NCI-H2196 (cell line): Measurements from ENCODE around the gene CCDC154.

ENCODE experiments used
- DNase-seq: peaks from one replicate; lab custom pipeline; 2025; ENCODE audit not compliant: unreplicated experiment; lab: John Stamatoyannopoulos, UW

CCDC154 gene

DNA sequence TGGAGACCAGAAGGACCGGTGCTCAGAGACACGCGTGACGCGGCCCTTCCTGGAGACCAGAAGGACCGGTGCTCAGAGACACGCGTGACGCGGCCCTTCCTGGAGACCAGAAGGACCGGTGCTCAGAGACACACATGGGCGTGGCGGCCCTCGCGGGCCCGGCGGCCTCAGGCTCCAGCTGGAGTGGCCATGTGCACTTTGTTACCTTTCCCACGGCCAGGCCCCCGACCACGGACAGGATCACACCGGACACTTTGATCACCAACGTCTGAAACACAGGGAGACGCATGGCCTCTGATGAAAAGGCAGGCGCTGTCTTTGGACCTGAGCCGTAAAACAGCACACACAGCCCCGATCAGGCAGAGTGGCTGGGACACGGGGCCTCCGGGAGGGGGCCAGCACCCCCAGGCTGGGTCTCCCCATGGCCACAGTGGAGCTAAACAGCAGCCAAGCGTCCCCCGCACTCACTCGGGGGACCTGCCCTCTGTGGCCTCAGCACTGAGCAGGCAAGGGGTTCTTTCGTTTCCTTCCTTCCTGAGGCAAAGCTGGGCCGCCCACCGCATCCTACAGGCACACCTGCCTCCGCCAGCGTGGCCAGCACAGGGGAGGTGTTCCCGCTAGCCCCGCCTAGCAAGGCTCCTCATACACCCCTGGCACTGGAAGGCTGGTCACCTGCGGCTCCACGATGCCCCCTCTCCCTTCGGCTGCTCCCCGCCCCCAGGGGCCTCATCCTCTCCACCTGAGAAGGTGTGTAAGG, 13.3 kb upstream of the CCDC154 start:
- no peak for DNase-seq

DNA sequence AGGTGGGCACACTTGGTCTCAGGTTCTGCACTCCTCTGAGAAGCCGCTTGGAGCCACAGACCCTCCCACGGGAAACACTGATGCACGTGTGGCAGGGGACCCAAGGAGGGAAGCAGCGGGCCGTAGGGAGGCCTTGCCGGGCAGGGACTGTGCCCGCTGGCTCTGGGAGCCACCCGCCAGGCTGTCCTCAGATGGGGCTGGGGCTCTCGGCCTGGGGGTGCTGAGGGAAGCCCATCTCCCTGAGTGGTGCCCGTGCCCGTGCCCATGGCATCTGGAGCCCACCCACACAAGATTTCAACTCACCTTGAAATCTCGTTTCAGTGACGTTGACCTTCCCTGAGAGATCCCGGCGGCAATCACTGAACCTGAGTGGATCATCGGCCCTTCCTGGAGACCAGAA, 12.6 kb upstream of the CCDC154 start:
- DNase-seq = no peak

DNA sequence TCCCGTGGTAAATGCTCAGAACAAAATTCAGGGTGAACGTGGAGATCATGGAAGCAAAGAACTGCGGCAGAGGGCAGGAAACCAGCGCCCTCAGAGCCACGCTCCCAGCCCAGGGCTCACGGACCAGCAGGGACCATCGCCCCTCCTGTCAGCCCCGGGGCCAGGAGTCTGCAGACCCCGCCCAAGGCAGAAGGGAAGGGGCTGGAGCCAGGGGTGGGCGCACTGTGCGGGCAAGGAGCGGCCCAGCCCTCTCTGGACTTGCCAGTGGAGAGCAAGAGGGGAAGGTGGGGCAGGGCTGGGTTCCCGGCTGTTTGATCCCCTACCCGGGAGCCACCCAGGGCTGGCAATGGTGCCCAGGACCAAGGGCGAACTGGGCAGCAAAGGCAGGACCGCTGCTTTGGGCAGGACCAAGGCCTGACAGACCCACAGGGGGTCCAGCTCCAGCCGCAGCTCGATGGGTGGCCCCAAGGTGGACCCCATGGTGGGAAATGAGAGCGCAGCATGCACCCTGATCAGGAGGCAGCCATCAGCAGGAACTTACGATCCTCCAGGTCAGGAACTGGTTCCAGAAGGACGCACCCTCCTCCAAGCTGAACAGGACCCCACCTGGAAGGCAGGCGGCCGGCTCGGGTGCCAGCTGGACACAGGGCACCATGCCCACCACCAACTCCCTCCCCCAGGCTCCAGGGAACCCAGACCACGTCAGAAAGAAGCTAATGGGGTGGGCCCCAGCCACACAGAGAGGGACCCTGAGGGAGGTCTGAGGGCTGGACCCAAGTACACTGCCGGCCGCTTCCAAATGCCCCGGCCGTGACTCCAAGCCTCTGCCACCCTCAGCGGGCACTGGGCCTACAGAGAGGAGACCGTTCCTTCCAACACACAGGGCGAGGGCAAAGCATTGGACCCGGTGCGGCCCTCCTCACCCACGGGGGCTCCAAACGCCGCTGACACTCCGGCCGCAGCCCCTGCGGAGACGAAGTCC, 11.1 kb upstream of the CCDC154 start:
- DNase-seq = no peak

DNA sequence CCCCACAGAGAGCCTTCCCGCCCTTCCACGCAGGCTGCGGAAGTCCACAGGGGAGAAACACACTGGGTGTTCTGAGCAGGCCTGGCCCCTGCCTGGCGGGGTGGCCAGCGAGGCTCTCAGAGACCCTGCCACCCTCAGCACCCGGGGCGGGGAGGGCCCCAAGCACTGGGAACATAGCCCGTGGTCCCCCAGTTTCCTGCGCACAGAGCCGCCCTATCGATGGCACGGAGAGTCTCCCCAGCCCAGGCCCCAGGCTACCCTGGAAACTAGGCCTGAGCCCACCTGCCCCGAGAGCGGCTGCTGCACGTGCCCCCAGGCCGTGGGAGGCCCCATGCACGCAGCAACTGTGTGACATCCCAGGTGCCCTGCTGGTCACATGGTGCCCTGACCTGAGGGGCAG, 10.2 kb upstream of the CCDC154 start:
- no peak for DNase-seq

DNA sequence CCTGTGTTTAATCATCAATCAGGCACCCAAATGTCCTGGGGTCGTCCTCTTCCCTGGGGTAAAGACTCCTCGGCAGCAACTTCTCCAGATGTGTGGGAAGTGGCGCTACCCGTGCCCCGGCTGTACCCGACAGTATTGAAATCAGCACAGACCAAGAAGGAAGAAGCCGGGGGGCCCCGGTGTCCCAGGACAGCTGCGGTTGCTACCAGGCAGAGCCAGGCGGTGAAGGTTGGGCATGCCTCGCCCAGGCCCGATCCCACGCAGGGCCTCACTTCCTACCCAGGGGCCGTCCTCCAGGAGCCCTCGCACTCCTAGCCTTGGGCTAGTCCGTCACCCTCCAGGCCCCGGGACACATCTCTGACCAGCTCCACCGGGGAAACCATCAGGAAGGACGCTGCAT, 9.0 kb upstream of the CCDC154 start:
- no peak for DNase-seq

DNA sequence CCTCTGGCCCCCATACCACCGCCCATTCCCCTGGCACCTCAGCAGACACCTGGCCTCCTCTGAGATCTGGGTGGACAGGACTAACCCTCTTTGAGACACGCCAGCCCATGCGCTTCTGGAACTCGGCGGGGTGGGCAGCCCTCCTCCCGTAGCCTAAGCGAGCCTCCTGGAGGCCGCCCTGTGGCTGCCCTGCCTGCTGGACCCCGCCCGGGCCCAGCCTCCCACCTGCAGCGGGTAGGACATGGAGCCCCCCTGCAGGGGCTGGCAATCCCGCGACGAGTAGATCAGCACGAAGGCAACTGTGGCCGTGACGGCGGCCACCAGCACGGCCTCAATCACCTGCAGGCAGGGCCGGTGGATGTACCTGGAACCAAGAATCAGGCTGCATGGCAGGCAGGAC, 8.2 kb upstream of the CCDC154 start:
- DNase-seq = no peak

DNA sequence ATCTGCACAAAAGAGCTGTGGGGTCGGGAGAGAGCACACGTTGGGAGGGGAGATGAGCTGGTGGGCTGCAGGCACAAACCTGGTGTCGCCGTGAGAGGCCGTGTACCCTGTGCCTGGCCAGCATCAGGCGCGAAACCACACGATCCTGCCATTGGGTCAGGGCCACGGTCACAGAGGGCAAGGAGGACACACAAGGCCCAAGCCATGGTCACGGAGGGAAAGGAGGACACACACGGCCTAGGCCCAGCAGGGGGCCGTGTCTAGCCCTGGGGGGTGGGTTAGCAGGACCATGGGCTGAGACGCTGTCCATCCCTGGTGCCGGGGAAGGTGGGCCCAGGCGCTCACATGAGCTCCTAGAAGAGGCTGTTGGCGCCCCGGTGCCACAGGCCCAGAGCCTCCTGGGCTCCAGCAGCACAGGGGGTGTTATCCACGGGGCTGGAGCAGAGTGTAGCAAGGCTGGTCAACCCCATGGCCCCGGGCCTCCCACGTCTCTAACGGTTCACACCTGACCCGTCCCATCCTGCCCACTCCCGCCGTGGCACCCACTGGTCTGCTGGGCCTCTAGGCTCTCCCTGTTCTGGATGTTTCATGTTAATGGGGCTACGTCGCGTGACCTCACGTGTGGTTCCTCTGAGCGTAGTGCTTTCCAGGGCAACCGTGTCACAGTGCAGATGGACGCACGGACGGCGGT, 7.5 kb upstream of the CCDC154 start:
- DNase-seq = no peak

DNA sequence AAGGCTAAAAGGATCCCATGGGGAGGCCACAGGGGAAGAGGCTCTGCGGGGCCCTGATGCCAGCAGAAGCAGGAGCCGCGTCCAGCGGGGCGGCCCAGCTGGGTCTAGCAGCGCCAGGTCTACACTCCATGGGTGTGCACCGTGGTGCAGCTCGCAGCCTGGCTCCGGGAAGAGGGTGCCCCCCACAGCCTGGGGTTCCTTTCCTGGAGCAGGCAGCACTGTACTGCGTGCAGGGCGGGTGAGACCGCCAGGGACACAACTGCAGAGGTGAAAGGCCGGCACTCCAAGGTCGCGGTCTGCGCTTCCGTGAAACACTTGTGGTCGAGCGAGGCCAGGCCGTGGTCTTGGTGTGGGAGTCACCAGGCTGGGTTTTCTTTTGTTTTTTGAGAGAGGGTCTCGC, 6.5 kb upstream of the CCDC154 start:
- DNase-seq = no peak

DNA sequence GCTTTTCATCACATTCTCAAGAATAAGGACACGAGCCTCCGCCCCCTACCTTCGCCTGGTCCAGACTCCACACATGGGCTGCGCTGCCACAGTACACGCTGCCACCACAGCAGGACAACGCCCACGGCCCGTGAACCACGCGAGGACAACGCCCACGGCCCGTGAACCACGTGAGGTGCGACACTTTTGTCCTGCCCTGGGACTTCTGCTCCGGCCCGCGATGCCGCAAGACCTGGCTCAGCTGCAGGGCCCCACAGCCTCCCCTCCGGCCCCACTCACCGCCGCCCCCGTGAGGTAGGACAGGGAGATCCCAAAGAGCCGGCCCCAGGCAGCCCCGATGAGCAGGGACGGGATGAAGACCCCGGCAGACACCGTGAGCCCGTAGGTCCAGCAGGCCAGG, 5.9 kb upstream of the CCDC154 start:
- no peak for DNase-seq

DNA sequence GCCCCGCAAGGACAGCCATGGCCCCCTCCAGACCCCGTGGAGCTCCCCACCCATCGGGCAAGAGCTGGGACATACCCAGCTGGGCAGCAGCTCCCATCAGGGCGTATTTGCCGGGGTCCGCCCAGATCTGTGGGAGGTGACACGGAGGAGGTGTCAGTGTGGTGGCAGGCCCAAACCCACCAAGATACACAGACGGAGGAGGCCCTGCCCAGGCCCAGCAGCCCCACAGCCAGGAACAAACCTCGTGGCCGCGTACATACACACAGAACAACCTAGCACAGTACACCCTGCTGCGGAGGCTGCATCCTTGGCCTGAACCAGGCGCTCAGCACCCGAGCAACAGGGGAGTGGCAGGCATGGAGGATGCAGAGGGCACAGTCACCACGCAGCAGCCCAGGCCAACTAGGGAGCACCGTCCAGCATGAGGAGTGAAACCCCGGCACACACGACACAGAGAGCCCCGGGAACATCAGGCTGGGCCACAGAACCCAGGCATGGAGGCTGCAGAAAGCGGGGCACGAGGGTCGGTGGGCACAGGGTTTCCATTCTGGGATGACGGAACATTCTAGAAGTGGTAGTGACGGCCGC, 4.9 kb upstream of the CCDC154 start:
- DNase-seq = no peak

DNA sequence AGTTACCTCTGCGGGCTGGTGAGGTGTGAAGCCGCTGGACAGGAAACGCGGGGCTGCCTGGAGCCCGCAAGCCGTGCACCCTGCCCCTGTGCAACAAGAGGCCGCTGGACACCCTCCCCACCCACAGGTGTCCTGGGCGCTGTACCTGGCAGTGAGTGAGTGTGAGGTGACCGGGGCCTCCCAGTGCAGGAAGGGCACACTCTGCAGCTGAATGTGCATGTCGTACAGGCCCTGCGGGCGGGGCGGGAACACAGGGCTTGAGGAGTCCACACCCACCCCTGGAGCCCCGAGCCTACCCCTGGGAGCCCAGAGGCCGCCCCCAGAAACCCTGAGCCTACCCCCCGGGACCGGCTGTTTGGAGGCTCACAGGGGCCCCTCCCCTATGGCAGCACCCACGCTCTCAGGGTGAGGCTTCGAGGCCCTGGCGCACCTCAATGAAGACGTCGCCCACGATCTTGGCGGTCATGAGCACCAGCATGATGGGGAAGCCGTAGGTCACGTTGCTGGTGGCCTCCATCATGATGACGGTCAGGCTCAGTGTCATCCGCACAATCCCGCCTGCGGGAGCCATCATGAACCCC, 4.3 kb upstream of the CCDC154 start:
- no peak for DNase-seq

DNA sequence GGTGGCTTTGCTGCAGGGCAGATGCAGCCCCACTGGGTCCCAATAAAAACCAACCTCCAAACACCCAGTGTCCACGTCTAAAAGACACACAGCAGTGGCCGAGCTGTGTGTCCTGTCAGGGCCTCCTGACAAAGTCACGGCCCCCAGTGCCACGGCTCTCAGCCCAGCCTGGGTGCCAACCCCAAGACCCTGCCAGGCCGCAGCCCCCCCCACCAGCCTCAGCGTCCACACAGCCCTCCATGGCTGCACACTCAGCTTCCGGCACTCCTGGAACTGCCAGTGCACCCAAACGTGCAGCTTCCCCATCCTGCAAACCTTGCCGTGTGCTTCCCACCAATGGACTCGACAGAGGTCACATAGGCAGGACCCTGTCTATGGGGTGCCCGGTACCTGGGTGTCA, 3.6 kb upstream of the CCDC154 start:
- no peak for DNase-seq

DNA sequence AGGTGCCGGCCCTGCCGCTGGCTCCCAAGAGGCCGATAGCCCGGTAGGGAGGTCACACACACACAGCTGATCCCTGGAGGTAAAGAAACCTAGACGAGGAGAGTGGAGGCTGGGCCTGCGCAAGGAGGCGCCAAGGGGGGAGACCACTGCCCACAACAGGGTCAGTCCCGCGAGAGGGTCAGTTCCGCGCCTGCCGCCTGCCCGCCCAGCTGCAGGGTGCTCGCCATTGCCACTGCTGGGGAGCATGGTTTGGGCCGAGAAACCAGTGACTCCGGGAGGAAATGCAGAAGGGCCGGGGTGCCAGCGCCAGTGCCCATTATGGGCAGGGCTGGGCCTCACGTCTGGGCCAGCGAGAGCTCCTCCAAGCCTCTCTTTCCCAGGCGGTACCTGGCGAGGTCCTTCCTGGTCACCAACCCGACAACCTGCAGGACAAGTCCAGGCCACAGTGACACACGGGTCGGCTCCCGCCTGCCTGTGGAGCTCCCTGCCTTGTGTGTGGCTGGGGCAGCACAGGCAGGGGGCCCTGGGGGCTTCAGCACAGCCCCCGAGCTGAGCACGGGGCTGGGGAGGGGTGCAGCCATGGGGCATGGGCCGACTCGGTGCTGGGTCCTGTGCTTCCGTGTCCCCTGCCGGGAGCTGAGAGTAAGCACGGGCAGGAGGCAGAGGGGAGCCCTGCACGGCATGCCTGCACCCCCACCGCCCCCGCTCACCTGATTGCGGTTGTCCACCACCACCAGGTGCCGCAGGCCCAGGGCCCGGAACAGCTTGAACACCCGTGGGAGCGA, 2.1 kb upstream of the CCDC154 start:
- no peak for DNase-seq

DNA sequence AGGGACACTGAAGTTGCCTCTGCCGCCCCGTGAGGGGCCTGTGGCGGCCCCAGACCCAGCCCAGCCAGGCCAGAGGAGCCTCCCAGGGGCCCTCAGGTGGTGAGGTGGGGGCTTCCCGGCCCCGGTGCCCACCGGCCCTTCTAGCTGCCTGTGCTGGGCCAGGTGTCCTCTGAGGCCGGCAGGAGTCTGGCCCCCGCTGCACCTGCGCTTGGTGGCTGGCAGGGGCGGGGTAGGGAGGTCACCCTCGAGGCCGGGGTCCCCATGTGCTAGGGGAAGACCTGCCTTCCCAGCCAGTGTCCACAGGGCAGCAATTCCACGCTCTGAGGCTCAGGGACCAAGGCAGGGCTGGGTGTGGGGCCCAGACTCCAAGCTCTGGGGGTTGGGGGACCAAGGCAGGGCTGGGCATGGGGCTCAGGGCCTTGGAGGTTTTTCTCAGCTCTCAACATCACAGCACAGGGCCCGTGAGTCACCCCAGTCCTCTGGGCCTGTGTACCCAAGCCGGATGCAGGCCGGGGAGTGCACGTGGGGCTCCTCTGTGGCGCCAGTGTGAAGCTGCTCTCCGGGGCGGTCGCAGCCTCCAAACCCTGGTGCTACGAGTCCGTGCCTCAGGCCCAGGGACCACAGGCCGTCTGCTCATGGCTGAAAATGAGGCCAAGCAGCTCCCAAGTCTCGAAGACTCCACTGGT, 1.3 kb upstream of the CCDC154 start:
- DNase-seq = no peak

DNA sequence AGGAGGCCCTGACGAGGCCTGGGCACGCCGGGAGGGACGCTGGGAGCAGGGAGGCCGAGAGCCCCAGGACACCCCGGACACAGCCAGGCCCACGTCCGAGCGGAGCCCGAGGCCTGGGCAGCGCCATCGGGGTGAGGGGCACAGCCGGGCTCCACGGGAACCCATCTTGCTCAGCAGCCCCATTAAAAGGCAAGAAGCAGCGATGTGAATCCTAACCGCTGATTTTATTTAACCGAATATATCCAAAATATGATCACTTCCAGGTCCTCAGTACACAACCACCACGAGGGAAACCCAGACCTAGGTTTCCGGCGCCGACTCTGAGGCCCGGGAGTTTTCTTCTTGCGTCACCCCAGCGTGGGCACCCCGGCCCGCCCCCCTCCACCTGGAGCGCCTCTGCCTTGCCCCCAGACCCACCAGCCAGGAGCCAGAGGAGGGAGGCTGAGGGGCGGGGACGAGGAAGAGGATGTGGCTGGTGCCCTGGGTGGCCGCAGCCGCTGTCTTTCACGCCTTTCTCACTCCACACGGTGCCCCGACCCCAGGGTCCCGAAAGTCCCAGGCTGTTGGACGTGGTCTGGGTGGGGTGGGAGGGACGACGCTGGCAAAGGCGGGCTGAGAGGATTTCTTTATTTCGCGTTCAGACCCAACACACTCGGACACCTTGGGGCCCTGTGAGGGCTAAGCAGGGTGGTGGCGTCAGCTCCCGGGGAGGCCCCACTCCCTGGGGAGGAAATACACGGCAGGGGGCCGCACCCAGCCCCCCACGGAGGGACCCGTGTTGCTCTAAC, 568 bp upstream of the CCDC154 start:
- DNase-seq = no peak

DNA sequence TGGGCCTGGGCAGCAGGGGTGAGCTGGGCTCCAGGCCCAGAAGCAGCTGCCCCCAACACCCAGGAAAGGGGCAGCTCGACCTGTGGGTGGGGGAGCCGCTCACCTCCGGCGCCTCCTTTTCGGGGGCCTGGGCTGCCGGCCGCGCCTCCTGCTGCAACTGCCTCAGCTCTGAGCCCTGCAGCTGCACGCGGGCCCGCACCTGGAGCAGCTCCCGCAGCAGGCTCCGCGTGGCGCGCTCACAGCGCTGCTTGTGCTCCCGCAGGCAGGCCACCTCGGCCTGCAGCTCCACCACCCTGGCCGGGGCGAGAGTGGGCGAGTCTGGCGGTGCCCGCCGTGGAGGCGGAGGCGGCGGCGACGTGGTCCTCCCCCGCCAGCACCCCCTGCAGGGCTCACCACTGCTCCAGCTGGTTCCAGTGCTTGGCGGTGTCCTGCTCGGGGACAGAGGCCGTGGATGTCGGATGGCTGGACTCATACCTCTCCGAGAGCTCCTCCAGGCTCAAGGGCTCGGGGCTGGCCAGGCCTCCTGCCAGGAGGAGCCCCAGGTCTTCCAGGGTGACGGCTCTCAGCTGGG, 868 bp downstream of the CCDC154 start:
- no peak for DNase-seq

DNA sequence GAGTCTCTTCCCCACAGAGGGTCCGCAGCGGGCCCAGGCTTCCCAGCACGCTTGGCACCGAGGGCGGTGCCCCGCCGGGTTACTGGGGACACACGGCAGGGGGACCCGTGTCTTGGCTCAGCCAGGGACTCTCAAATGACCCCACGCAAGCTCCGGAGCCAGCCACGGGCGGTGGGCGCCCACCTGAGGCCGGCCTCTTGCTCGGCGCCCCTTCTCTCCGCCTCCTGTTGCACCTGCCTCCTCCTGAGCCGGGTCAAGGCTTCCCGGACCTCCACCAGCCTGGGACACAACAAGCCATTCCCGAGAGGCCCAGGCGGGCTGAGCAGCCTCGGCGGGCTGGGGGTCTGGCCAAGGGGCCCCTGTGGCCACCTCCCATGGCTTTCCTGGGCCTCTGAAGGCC, 1.7 kb downstream of the CCDC154 start:
- DNase-seq = no peak

DNA sequence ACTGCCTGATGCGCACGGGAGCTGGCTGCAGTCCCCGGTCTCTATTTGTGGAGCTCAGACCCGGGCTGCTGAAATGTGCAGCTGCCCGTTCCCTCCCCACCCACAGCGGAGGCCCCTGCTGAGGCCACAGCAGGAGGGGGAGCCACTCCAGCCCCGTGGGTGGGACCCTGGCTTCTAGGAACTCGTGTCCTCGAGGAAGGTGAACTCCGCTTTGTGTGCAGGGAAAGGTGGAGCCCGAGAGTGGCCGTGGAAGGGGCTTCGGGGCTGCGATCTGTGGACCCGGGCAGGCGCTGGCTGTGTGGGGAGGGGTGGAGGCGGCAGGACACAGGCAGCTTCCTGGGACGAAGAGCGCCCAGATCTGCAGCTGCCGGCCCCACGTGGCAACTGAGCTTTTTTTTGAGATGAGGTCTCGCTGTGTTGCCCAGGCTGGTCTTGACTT, 2.9 kb downstream of the CCDC154 start:
- DNase-seq = no peak
